NCI-H2029 treated with DMSO at 0.1 percent for 48 hours (cell line): ENCODE data around the gene DPYSL4.

Experiments used
- DNase-seq: peaks from one replicate; lab custom pipeline; 2025; lab: John Stamatoyannopoulos, UW

The DPYSL4 gene

GRCh38 chr10:132163826-132164515, 22.8 kb upstream of the DPYSL4 start:
- no peak for DNase-seq

- no peak for DNase-seq
Measured at GRCh38 chr10:132164761-132165278, 21.9 kb upstream of the DPYSL4 start.

- DNase-seq: no peak
Measured at GRCh38 chr10:132165416-132165980, 21.2 kb upstream of the DPYSL4 start.

- no peak for DNase-seq
Measured at GRCh38 chr10:132166216-132166950, 20.4 kb upstream of the DPYSL4 start.

DNA sequence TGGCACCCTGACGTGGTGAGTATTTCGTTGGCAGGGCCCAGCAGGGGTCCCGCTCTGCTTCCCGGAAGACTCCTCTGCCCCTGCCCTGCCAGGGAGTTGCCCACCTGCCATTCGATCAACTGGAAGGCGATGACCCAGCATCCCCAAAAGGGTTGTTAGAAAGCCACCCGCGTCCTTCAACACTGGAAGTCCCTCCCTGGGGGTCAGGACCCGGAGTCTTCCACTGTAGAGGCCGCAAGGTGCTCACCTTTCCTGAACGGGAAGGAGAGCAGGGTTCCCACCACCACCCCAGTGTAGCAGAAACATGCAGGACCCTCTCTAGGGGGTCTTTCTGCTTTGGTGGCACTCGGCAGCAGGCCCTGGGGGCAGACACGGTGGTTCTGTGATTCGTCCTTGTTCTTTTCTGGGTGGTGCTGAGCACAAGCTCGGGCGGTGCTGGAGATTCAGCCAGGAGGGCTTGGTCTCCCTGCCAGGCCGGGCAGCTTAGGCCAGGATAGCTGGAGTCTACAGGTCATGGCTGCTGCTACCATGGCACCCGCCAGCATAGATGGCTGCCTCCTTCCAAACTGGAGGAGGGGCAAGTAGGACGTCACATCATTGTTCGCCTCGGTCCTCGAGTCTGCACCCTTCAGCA, 19.6 kb upstream of the DPYSL4 start:
- no peak for DNase-seq

DNA sequence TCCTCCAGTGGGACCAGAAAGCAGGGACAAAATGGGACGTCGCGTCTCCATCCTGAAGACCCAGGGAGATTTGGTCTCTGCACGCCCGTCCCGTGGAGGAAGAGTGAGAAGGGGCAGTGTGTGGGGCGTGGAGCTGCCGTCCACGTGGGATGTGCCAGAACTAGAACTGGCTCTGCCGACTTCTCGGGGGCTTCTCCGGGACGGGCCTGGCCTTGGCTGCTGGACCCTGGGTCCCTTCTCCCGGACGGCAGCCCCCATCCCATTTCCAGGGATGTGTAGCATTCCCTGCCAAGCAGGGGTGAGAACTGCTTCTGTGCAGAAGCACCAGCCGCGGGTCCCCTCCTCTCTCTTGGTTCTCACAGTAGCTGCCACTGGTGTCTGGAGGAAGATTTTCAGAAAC, 18.8 kb upstream of the DPYSL4 start:
- DNase-seq: no peak

GRCh38 chr10:132168571-132169030, 18.1 kb upstream of the DPYSL4 start:
- DNase-seq: no peak

DNA sequence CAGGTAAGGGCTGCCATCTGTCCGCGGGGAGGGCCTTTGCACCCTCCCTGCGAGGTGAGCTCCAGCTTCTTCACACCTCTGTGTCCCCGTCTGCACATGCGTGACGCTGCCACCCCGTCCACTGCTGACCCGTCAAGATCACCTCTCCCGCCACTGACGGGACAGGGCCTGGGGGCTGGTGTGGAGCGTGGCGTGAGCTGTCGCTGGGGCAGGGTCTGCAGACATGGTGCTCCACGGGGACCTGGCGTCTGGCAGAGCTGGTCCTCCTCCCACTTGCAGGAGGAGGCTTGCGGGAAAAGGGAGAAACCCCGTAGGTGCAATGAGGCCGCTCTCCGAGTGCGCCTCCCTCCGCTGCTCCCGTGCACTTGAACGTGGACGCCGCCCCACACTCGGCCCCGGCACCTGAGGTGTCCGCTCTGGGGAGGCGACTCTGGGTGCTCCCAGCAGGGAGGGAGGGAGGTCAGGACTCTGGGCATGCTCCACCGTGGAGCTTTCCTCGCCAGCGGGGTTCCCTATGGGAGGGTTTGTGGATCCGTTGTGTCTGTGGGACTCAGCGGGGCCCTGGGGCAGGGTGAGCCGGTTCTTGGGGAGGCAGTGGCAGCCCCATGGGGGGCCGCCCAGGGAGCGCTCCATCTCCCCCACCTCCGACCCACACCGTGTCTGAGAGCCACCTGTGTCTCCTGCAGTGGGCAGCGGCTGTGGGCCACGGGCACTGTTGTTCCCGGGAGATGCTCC, 17.6 kb upstream of the DPYSL4 start:
- DNase-seq: no peak

DNA sequence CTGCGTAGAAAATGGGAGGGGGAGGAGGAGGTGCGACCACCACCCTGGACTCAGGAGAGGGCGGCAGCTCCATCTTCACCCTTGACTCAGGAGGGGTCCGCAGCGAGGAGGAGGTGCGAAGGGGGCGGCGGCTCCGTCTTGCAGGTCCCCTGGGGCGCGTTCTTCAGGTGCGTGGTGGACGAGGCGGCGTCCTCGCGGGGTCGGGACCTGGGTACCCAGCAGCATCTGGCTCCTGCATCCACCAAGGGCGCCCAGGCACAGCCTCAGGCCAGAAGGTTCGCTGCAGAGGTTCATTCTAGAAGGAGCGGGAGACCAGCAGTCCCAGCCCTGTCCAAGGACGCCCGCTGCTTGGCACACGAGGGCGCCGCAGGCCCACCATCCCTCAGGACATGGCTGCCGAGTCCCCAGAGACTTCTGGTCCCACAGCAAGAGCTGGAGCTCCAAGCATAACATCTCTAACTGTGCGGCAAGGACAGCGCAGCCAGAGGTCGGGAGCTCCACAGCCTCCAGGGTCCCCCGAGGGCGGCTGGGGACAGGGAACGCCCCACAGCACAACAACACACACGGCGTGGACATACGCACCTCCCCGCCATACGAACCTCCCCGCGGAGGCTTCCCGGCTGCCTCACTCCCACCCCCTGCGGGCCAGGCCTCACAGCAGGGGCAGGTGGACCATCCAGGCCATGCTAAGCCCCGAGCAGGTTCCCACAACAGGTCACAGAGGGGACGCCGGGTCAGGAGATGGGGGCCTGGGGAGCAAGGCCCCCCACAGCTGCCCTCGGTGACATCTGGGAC, 16.8 kb upstream of the DPYSL4 start:
- no peak for DNase-seq

GRCh38 chr10:132170561-132171361, 16.0 kb upstream of the DPYSL4 start:
- no peak for DNase-seq

GRCh38 chr10:132172091-132173066, 14.4 kb upstream of the DPYSL4 start:
- no peak for DNase-seq

GRCh38 chr10:132173185-132173584, 13.6 kb upstream of the DPYSL4 start:
- DNase-seq: no peak

GRCh38 chr10:132174237-132174636, 12.5 kb upstream of the DPYSL4 start:
- no peak for DNase-seq

DNA sequence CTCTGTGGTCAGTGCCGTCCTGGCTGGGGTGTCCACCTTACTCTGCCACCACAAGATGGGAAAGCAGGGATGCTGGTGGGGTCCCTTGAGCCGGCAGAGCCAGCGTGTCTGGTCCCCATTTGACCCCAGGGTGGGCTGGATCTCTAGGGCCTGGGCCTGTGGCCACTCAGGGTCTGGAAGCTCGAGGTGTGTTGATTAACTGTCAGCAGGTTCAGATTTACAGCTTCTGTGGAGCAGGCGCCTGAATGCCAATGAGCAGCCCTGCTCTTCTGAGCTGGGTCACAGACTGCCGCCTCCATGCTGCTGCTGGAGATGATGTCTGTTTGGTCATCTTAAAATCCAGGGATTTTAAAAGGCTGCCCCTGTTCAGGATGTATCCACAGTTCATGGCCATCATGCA, 11.3 kb upstream of the DPYSL4 start:
- DNase-seq: no peak

DNA sequence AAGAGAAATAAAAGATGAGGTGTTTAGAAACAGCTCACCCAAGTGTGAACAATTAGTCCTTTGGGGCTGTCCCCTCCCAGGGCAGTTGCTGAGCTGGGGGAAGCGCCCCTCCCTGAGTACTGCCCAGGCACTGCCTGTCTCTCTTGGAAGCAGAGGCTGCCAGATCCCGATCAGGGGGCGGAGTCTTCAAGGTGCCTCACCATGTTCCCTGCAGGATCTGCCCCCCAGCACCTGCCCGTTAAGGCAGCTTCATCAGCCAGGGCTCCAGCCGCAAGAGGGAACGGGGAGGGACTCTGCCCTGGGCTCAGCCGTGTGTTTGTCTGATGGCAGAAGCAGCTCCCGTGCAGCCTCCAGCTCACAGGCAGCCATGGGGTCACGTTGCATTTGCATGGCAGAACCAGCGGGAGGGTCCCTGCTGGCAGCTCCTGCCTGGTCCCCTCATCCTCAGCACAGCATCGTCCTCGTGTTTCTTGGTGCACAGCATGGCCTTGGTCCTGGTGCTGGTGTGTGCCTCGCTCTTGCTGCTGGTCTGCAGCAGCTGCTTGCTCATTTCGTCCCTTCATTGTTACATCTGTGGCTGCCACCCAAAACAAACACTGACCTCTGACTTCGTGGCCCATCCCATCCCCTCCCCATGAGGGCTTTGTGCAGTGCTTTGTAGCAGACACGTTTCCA, 10.7 kb upstream of the DPYSL4 start:
- no peak for DNase-seq

GRCh38 chr10:132176623-132177500, 9.9 kb upstream of the DPYSL4 start:
- no peak for DNase-seq

GRCh38 chr10:132178046-132178445, 8.7 kb upstream of the DPYSL4 start:
- DNase-seq: no peak
